ENCODE data around the gene ZNF827.
A peak's percentile ranks its signal among the peaks of the same experiment; 100 is the strongest.

The ZNF827 gene

DNA sequence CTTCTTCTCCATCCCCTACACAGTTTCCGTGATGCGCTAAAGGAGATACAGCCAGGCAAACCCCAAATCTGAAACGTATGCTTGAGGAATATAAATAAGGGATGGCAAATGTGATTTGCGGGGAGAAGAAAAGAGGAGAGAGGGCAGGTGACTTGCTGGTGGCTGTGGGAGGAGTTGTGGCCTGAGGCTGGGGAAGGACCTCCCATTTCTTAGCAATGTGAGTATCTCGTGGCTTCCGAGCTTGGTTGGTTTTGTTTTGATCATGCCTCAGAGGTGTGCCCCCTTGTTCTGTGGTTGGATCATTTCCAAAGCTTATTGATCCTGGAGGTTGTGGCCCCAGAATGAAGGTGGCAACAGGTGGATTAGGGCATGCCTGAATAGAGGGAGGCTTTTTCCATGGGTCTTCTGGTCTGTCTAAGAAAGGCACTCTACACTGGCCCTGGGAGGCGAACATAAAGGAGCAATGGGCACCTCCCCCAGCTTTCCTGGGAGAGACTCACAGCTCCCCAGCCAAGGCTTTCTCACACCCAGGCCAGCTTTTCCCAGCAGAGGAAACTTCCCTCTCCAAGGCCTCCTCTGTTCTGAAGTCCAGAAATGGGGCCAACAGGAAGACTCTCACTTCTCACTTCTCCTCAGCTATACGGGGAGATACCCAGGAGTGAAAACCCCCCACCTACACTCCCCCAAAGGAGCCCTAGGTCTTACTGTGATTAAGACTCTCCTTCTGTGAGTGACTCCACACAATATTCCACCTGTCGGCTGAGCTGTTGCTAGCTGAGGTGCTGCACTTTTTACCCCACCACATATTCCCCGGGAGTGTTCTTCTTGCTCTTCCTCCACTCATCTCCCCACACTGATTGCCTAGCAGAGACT, 218.6 kb downstream of the ZNF827 start:
- peak; percentile 52 for DNase-seq (ENCODE audit: low spot score)

DNA sequence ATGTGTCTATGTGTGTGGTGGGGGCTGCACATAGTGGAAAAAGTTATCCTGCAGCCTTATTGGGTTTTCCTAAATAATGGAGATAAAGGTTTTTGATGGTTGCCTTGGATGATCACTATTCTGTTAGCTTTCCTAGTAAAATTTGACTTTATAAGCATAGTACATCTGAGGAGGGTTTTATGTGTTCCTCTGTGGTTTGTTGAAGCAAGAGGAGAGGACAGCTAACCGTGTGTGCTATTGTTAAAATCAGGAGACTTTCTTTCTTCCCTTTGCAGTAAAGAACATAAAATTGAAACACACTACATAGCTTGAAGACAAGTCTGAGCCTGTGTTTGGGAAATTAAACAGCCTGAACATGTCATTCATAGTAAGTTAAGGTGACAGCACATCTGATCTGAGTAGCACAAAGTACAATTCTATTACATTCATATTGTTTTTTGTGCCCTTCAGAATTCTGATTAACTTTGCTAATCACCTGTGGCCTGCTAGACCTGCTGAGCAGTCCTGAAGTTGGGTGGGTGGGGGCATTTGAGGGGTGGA, 221.9 kb downstream of the ZNF827 start:
- no peak for DNase-seq (ENCODE audit: low spot score)

DNA sequence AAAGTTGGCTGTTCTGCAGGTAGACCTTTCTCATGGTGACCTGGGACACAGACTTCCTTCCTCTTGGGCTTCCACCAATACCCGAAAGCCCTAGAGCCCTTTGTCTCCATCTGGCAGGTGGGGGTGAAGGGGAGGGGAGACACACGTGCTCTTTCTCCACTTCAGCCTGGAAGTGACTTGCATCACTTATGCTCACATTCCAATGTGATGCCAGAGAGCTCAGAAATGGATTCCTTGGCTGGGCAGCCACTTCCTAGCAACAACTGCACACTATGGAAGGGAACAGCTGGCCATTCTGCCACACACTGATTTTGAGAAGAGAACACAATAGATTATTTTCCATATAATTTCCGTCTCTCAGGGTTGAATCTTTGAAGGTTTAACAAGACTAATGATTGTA, 222.4 kb downstream of the ZNF827 start:
- no peak for DNase-seq (ENCODE audit: low spot score)

DNA sequence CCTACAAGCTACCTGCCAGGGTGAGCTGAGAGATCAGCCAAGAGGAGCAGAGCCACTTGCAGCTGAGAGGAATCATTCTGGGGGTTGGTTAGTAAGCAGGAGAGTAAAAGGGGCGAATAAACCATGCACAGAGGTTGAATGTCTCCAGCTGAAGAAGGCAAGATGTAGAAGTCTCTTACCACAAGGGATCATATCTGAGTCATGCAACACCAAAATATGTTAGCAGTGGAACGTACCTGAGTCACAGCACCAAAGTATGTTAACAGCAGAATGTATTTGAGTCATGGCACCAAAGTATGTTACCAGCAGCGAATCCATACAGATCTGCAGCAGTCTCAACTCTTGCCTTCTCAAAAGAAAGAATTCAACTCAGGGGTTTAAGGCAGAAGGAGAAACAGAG, 228.8 kb downstream of the ZNF827 start:
- DNase-seq (ENCODE audit: low spot score) = peak; percentile 80

DNA sequence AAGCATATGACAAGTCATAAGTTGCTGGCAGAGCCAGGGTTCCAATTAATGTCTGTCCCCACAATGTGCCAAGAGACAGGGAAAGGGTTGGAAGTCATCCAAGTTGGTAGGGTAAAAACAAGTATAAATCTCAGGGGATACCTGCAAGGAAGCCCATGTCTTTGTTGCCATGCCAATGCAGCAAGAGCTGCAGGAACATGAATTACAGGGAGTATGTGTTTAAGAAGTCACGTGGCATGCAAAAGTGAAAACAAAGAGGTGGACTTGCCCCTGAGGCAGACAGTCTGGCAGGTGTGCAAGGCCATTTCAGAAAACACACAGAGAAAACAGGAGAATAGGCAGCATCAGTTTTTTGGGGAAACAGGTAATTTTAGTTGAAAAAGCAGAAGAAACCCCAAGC, 229.3 kb downstream of the ZNF827 start:
- DNase-seq (ENCODE audit: low spot score) = no peak
